ENCODE data around the gene SMIM35.

SMIM35 gene

GRCh38 chr11:118087931-118088330 is 1.2 kb upstream of the SMIM35 start:
- Histone ChIP-seq H3K4me2 (ENCODE audit: low read length) (no peak overlapping the region), H3K9ac (ENCODE audit: low read length) (no peak overlapping the region), H3K36me3 (ENCODE audit: insufficient read depth, low read length) (no peaks in the 10 kb centered on the region; the same call in 1 of the 2 replicates), H3K4me1 (ENCODE audit: insufficient read depth, low read length, severe bottlenecking) (no peaks in the 10 kb centered on the region), H3K27ac (ENCODE audit: low read depth, low read length, poor library complexity, severe bottlenecking) (no peak overlapping the region), H3K4me3 (ENCODE audit: low read depth, low read length, poor library complexity, severe bottlenecking) (no peak overlapping the region), H2AFZ (ENCODE audit: low read length) (no peak overlapping the region), H3K9me2 (ENCODE audit: low read depth, low read length) (no peaks in the 10 kb centered on the region), H3K9me3 (ENCODE audit: low read length) (no peaks in the 10 kb centered on the region), H3K27me3 (ENCODE audit: insufficient read depth, low read length) (no peaks in the 10 kb centered on the region; the same call in 1 of the 2 replicates), H4K20me1 (ENCODE audit: insufficient read depth, low read length) (no peaks in the 10 kb centered on the region), H3K79me2 (ENCODE audit: insufficient read depth, low read length) (no peaks in the 10 kb centered on the region), H3F3A (ENCODE audit: insufficient read depth, low read length) (no peaks in the 10 kb centered on the region)
- TF ChIP-seq EZH2 (IDR thresholded peaks at IDR 0.05; ENCODE audit: borderline replicate concordance, low read length) (no peak), CTCF (IDR thresholded peaks at IDR 0.05; ENCODE audit: low read length) (no peak)

GRCh38 chr11:118084656-118085055 is 2.1 kb downstream of the SMIM35 start:
- TF ChIP-seq EZH2 (IDR thresholded peaks at IDR 0.05; ENCODE audit: borderline replicate concordance, low read length): no peak
- Histone ChIP-seq H3K9ac (ENCODE audit: low read length) (no peak overlapping the region), H3K27ac (ENCODE audit: low read depth, low read length, poor library complexity, severe bottlenecking) (no peak overlapping the region), H4K20me1 (ENCODE audit: insufficient read depth, low read length) (no peaks in the 10 kb centered on the region), H2AFZ (ENCODE audit: low read length) (no peak overlapping the region), H3K4me1 (ENCODE audit: insufficient read depth, low read length, severe bottlenecking) (no peaks in the 10 kb centered on the region), H3K9me2 (ENCODE audit: low read depth, low read length) (no peaks in the 10 kb centered on the region), H3K4me3 (ENCODE audit: low read depth, low read length, poor library complexity, severe bottlenecking) (no peak overlapping the region), H3K27me3 (ENCODE audit: insufficient read depth, low read length) (no peaks in the 10 kb centered on the region; the same call in 1 of the 2 replicates), H3K36me3 (ENCODE audit: insufficient read depth, low read length) (no peaks in the 10 kb centered on the region; the same call in 1 of the 2 replicates), H3K9me3 (ENCODE audit: low read length) (no peaks in the 10 kb centered on the region), H3K4me2 (ENCODE audit: low read length) (no peak overlapping the region), H3F3A (ENCODE audit: insufficient read depth, low read length) (no peaks in the 10 kb centered on the region), H3K79me2 (ENCODE audit: insufficient read depth, low read length) (no peaks in the 10 kb centered on the region)

GRCh38 chr11:118084247-118084646 is 2.5 kb downstream of the SMIM35 start:
- no peaks in the 10 kb centered on the region for H3K9me3 ChIP-seq (ENCODE audit: low read length)
- H3K79me2 ChIP-seq (ENCODE audit: insufficient read depth, low read length): no peaks in the 10 kb centered on the region
- H3K4me3 ChIP-seq (ENCODE audit: low read depth, low read length, poor library complexity, severe bottlenecking): no peak overlapping the region
- no peaks in the 10 kb centered on the region; the same call in 1 of the 2 replicates for H3K27me3 ChIP-seq (ENCODE audit: insufficient read depth, low read length)
- H3K9ac ChIP-seq (ENCODE audit: low read length): no peak overlapping the region
- no peak overlapping the region for H3K4me2 ChIP-seq (ENCODE audit: low read length)
- TF ChIP-seq EZH2 (IDR thresholded peaks at IDR 0.05; ENCODE audit: borderline replicate concordance, low read length) (no peak), CTCF (IDR thresholded peaks at IDR 0.05; ENCODE audit: low read length) (no peak)
- no peaks in the 10 kb centered on the region for H3F3A ChIP-seq (ENCODE audit: insufficient read depth, low read length)
- H4K20me1 ChIP-seq (ENCODE audit: insufficient read depth, low read length): no peaks in the 10 kb centered on the region
- no peaks in the 10 kb centered on the region for H3K9me2 ChIP-seq (ENCODE audit: low read depth, low read length)
- no peaks in the 10 kb centered on the region for H3K4me1 ChIP-seq (ENCODE audit: insufficient read depth, low read length, severe bottlenecking)
- H3K36me3 ChIP-seq (ENCODE audit: insufficient read depth, low read length): no peaks in the 10 kb centered on the region; the same call in 1 of the 2 replicates
- no peak overlapping the region for H2AFZ ChIP-seq (ENCODE audit: low read length)
- H3K27ac ChIP-seq (ENCODE audit: low read depth, low read length, poor library complexity, severe bottlenecking): no peak overlapping the region

GRCh38 chr11:118082880-118083552 is 3.7 kb downstream of the SMIM35 start:
- H3K4me1 ChIP-seq (ENCODE audit: insufficient read depth, low read length, severe bottlenecking): no peaks in the 10 kb centered on the region
- H3K9ac ChIP-seq (ENCODE audit: low read length): no peak overlapping the region
- H3K9me3 ChIP-seq (ENCODE audit: low read length): no peaks in the 10 kb centered on the region
- no peak overlapping the region for H3K27ac ChIP-seq (ENCODE audit: low read depth, low read length, poor library complexity, severe bottlenecking)
- H3K4me2 ChIP-seq (ENCODE audit: low read length): no peak overlapping the region
- H3K9me2 ChIP-seq (ENCODE audit: low read depth, low read length): no peaks in the 10 kb centered on the region
- H4K20me1 ChIP-seq (ENCODE audit: insufficient read depth, low read length): no peaks in the 10 kb centered on the region
- H3F3A ChIP-seq (ENCODE audit: insufficient read depth, low read length): no peaks in the 10 kb centered on the region
- H3K36me3 ChIP-seq (ENCODE audit: insufficient read depth, low read length): no peaks in the 10 kb centered on the region; the same call in 1 of the 2 replicates
- no peaks in the 10 kb centered on the region for H3K79me2 ChIP-seq (ENCODE audit: insufficient read depth, low read length)
- H2AFZ ChIP-seq (ENCODE audit: low read length): no peak overlapping the region
- H3K27me3 ChIP-seq (ENCODE audit: insufficient read depth, low read length): no peaks in the 10 kb centered on the region; the same call in 1 of the 2 replicates
- H3K4me3 ChIP-seq (ENCODE audit: low read depth, low read length, poor library complexity, severe bottlenecking): no peak overlapping the region
- TF ChIP-seq EZH2 (IDR thresholded peaks at IDR 0.05; ENCODE audit: borderline replicate concordance, low read length) (no peak), CTCF (IDR thresholded peaks at IDR 0.05; ENCODE audit: low read length) (no peak)
